ENCODE measurements around the gene GNG13.
"Not testable (repeated sequence)": the region's sequence is repeated elsewhere in the genome, so short reads cannot be mapped to it uniquely, and the experiment has no call there.

GNG13 gene

DNA sequence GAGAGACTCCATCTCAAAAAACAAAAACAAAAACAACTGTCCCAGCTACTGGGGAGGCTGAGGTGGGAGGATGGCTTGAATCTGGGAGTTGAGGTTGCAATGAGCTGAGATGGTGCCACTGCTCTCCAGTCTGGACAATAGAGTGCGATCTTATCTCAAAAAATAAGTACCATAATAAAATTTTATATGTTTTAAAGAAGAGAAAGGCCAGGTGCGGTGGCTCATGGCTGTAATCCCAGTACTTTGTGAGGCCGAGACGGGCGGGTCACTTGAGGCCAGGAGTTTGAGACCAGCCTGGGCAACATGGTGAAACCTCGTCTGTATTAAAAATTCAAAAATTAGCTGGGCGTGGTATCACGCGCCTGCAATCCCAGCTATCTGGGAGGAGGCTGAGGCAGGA, 23.7 kb downstream of the GNG13 start:
- DNase-seq (ENCODE audit: low read depth) = no peak

DNA sequence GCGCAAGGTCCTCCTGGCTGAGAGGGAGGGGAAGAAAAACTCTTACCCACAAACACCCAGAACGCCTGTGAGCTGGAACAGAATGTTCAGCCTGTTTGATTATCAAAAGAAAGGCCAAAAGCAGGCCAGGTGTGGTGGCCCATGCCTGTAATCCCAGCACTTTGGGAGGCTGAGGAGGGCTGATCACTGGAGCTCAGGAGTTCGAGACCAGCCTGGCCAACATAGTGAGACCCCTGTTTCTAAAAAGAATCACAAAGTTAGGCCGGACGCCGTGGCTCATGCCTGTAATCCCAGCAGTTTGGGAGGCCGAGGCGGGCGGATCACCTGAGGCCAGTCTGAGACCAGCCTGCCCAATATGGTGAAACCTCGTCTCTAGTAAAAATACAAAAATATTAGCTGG, 24.2 kb downstream of the GNG13 start:
- DNase-seq (ENCODE audit: low read depth) = not testable (repeated sequence)

DNA sequence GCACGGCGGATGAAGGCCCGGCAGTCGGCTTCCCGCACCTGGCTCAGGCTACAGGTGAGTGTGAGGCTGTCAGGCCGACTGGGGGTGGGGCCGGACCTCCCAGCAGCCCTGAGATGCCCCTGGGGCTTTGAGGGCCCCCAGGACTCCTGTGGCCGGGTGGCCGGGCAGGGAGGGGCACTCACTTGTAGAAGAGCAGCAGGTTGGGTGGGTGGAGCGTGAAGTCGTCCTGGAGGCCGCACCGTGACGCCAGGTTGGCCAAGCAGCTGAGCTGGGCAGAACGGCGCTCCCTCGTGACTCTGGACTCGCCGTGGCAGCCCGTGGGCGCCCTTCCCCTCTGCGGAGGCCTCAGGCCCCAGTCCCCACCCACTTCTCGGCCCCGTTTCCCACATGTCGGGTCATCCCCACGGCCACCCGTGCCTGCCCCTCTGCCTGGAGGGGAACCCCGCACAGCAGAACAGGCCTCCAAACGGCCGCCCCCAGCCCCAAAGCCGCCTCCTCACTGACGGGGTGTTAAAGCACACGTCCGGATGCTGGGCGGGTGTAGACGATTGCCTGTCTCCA, 25.2 kb downstream of the GNG13 start:
- no peak for DNase-seq (ENCODE audit: low read depth)

DNA sequence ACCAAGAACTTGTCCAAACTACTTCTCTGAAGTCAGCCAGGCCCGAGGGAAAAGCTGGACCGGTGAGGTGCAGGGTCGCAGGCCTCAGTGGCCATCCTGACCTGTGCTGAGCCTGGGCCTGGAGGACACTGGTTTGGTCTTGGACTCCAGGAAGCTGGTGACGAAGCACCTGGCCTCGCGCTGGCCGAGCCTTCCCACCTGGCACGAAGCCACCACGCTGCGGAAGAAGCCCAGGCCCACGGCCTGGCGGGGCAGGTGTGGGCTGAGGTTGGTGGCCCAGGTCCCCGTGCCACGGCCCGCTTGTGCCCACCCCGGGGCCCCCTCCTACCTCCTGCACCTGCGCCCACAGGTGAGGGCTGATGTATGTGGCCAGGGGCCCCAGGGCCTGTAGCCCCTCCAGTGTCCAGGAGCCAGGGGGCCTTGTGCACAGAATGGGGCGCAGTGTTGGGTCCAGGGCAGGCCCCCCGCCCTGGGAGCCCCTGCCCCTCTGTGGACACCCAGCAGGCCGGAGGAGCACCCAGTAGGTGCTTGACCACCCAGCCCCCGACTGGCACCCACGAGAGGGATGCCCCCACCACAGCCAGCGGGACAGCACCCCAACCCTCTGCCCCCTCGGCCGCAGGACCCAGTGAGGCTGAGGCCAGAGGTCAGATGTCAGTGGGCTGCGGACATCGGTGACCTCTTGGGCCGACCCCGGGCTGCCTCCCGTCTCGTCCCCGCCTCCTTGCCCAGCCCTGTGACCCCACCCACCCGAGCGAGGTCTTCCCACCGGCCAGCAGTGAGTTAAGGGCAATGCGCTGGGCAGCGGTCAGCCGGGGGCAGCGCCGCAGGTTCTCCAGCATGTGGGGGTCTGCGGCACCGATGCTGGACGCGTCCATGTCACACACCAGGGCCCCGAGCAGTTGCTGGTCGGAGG, 26.2 kb downstream of the GNG13 start:
- no peak for DNase-seq (ENCODE audit: low read depth)

DNA sequence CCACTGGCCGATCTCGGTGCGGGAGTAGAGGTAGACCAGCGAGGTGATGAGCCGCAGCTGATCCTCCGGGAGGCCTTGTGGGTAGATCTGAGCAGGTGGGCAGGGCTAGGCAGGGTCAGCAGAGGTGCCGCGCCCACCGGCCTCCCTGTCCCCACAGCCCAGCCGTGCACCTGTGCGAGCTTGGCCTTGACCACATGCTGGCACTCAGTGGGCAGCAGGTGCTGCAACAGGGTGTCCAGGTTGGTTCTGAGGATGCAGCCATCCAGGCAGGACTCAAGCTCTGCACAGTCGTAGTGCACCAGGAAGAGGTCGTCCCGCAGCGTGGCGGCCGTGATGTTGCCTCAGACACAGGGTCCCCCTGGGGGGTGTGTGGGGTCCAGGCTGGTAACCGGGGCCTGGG, 27.6 kb downstream of the GNG13 start:
- DNase-seq (ENCODE audit: low read depth) = no peak

DNA sequence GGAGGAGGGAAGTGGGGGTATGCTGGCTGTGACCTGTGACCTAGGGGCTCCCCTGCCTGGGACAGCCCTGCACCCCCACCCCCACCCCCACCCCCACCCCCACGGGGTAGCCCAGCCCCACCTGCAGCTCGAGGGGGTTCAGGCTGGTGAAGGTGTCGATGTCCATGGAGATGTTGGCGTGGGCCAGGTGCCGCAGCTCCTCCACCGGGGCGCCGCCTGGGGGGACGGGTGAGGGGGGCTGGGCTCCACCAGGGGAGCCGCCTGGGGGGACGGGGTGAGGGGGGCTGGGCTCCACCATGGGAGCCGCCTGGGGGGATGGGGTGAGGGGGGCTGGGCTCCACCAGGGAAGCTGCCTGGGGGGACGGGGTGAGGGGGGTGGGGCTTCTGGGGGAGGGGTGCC, 30.1 kb downstream of the GNG13 start:
- DNase-seq (ENCODE audit: low read depth) = no peak

DNA sequence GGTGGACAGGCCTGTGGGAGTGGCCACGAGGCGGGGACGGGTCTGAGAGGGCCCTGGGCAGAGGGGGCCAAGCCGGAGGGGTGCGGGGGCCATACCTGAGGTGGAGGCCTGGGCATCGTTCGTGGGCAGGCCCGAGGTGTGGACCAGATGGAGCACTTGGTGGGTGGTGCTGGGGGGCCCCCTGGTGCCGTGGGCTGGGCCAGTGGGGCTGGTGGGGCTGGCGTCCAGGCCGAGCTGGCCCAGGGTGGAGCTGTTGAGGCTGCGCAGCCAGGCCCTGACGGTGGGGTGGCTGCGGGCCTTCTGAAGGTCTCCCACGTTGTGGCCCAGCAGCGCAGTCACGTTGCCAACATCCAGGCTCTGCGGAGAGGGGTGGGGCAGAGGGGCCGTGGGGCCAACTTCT, 30.6 kb downstream of the GNG13 start:
- DNase-seq (ENCODE audit: low read depth) = no peak

DNA sequence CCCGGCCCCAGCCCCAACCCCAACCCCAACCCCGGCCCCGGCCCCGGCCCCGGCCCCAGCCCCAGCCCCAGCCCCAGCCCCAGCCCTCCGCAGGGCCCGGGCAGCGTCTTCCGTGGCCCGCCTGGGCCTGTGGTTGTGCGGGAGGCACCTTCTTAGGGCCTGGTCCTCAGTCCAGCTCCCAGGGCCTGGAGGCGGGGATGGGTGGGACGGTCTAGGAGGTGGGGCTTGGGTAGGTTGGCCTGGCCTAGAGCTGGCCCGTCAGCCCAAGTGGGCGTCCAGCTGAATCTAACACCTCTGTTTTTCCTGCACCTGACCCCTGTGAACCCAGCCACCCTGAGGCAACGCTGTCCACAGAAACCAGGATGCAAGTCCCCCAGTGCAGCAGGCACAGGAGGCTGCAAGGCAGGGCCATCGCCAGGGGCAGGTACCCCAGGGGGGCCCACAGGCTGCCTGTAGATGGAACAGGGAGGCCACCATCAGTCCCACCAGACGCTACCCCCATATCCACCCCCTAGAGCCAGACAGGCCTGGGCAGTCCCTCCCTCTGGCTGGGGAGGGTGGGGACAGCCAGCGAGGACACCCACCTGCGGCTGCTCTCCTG, 31.2 kb downstream of the GNG13 start:
- DNase-seq (ENCODE audit: low read depth) = no peak

DNA sequence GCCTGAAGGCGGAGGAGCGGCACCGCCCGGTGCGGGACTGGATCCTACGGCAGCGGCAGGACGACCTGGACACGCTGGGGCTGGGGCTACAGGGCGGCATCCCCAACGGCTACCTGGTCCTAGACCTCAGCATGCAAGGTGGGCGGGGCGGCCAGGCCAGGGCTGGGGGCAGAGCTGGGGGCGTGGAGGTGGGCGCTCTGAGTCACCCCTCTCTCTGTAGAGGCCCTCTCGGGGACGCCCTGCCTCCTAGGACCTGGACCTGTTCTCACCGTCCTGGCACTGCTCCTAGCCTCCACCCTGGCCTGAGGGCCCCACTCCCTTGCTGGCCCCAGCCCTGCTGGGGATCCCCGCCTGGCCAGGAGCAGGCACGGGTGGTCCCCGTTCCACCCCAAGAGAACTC, 32.1 kb downstream of the GNG13 start:
- DNase-seq (ENCODE audit: low read depth) = no peak

DNA sequence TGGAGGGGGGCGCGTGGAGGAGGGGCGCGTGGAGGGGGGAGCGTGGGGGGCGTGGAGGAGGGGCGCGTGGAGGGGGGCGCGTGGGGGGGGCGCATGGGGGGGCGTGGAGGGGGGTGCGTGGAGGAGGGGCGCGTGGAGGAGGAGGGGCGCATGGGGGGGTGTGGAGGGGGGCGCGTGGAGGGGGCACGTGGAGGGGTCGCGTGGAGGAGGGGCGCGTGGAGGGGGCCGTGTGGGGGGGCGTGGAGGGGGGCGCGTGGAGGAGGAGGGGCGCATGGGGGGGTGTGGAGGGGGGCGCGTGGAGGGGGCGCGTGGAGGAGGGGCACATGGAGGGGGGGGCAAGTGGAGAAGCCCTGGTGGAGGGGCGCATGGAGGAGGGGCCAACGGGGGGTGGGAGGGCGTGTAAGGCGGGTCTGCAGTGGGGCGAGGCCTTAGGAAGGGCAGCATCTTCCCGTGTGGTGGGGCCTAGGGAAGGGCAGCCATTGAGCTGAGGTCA, 32.7 kb downstream of the GNG13 start:
- DNase-seq (ENCODE audit: low read depth) = no peak

DNA sequence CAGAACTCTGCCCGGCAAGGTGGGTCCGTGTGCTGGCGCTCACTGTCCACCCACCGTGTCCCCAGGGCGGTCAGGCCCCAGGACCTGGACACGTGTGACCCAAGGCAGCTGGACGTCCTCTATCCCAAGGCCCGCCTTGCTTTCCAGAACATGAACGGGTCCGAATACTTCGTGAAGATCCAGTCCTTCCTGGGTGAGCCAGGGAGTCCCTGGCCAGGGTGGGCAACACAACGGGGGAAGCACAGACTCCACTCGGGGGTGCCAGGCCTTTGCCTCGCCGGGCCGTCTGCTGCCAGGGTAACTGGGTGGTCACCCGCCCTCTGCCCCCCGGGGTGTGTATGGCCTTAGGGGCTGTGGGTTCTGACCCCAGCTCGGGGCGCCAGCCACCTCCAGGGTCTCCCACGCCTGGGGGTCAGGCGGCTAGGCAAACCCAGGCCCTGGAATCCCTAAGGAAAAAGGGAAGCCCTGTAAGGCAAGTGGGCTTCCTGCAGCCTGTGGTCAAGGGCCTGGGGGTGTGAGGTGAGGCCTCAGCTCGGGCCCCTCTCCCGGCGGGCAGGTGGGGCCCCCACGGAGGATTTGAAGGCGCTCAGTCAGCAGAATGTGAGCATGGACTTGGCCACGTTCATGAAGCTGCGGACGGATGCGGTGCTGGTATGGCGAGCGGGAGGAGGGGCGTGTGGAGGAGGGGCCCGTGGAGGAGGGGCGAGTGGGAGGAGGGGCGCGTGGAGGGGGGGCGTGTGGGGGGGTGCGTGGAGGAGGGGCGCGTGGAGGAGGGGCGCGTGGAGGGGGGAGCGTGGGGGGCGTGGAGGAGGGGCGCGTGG, 33.5 kb downstream of the GNG13 start:
- no peak for DNase-seq (ENCODE audit: low read depth)

DNA sequence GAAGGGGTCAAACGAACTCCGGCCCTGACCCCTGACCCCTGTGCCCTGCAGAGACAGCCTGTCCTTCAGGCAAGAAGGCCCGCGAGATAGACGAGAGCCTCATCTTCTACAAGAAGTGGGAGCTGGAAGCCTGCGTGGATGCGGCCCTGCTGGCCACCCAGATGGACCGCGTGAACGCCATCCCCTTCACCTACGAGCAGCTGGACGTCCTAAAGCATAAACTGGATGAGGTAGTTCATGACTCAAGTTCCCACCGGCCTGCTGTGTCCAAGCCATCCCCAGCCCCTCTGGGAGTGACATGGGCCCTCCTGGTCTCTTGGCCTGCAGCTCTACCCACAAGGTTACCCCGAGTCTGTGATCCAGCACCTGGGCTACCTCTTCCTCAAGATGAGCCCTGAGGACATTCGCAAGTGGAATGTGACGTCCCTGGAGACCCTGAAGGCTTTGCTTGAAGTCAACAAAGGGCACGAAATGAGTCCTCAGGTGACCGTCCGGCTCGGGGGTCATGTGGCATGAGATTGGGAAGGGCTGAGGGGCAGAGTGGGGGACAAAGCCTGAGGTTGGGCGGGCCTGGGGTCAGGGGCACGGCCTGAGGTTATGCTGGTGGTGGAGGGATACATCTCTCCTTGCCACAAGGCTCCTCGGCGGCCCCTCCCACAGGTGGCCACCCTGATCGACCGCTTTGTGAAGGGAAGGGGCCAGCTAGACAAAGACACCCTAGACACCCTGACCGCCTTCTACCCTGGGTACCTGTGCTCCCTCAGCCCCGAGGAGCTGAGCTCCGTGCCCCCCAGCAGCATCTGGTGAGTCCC, 34.3 kb downstream of the GNG13 start:
- no peak for DNase-seq (ENCODE audit: low read depth)

DNA sequence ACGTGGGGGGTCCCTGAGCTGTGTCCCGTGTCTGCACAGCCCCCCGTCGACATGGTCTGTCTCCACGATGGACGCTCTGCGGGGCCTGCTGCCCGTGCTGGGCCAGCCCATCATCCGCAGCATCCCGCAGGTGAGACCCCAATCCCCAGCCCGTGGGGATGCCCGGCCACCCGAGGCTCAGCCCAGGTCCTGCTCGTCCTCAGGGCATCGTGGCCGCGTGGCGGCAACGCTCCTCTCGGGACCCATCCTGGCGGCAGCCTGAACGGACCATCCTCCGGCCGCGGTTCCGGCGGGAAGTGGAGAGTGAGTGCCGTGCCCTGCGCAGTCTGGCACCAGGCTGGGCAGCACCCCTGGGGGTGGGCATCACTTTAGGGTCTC, 35.1 kb downstream of the GNG13 start:
- DNase-seq (ENCODE audit: low read depth) = no peak

DNA sequence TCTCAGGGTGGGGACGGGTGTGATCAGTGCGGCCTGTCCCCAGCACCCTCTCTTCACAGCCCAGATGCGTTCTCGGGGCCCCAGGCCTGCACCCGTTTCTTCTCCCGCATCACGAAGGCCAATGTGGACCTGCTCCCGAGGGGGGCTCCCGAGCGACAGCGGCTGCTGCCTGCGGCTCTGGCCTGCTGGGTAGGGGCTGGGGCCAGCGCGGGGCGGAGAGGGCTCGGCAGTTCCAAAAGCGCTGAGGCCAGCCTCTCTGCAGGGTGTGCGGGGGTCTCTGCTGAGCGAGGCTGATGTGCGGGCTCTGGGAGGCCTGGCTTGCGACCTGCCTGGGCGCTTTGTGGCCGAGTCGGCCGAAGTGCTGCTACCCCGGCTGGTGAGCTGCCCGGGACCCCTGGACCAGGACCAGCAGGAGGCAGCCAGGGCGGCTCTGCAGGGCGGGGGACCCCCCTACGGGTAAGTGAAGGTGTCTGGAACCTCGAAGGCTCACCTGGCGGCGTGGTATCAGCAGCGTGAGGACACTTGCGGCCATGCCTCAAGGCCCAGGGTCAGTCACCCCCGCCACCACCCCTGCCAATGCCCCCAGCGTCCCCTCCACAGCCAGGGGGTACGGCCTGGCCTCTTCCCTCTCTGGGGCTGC, 35.6 kb downstream of the GNG13 start:
- no peak for DNase-seq (ENCODE audit: low read depth)

DNA sequence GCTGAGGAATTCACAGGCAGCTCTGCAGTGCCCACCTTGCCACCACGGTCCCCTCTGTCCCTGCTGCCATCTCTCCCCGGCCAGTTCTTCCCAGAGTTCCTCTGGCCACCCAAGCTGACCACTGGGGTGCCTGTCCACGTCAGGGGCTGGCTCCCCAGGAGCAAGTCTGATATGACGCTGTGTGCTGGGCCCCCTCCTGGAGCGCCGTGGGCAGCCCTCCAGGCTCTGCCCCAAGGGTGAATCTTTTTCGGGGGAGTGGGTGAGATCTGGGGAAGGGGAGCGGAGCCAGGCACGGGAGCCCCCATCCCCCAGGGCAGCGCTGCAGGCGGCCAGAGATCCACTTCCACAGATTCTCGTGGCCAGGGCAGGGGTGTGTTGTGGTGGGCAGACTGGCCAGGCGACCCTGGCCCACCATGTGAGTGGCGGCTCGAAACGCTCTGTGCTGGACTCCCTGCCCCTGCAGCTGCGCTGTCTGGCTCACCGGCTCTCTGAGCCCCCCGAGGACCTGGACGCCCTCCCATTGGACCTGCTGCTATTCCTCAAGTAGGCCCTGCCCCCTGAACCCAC, 36.3 kb downstream of the GNG13 start:
- DNase-seq (ENCODE audit: low read depth) = no peak

DNA sequence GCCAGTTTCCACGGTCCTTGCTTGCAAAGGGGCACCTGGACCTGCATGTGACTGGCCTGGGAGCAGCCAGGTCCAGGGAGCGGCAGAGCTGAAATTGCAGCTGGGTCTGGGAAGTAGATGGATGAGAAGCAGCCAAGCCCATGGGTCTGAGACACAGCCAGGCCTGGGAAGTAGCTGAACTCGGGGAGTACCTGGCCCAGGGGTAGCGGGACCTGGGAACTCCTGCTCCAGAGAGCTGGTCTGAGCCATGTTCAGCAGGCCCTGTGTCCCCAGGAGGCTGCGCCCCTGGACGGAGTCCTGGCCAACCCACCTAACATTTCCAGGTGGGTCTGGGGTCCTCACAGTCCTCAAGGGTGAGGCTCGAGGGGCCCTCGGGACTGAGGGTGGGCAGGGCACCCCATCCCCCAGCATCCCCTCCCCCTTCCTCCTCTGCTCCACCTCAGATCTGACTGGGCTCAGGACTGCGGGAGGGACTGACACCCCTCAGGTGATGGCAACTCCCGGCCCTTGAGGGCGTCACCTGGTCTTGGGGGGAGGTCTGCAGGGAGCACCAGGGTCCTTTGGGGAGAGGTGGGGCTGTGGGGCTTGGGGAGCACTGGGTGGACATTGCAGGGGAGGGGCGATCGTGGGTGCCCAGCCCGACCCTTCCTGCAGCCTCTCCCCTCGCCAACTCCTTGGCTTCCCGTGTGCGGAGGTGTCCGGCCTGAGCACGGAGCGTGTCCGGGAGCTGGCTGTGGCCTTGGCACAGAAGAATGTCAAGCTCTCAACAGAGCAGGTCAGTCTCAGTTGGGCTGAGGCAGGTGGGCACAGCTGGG, 37.0 kb downstream of the GNG13 start:
- DNase-seq (ENCODE audit: low read depth) = no peak

DNA sequence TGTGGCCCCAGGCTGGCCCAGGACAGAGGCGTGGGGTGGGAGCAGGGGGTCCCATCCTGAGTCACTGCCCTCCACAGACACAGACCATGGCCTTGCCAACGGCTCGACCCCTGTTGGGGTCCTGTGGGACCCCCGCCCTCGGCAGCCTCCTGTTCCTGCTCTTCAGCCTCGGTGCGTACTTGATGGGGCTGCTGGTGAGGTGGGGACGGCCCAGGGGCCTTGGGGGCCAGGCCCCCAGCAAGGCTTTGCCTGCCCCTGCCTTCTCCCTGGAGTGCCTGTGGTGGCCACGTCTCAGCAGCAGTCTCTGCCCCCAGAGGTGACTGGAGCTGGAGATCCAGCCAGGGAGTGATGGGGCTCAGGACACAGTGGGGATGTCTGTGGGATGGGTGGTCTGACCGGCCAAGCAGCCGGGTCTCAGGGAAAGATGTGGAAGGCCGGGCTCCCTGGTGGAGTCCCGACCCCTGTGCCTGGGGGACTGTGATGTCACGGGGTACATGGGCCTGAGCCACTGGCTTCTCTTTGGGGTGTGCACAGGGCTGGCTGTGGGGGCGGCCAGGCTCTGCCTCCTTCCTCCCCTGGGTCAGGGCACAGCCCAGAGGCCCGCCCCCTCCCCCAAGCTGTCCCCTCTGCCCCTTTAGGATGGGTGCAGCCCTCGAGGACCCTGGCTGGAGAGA, 37.8 kb downstream of the GNG13 start:
- DNase-seq (ENCODE audit: low read depth) = no peak

DNA sequence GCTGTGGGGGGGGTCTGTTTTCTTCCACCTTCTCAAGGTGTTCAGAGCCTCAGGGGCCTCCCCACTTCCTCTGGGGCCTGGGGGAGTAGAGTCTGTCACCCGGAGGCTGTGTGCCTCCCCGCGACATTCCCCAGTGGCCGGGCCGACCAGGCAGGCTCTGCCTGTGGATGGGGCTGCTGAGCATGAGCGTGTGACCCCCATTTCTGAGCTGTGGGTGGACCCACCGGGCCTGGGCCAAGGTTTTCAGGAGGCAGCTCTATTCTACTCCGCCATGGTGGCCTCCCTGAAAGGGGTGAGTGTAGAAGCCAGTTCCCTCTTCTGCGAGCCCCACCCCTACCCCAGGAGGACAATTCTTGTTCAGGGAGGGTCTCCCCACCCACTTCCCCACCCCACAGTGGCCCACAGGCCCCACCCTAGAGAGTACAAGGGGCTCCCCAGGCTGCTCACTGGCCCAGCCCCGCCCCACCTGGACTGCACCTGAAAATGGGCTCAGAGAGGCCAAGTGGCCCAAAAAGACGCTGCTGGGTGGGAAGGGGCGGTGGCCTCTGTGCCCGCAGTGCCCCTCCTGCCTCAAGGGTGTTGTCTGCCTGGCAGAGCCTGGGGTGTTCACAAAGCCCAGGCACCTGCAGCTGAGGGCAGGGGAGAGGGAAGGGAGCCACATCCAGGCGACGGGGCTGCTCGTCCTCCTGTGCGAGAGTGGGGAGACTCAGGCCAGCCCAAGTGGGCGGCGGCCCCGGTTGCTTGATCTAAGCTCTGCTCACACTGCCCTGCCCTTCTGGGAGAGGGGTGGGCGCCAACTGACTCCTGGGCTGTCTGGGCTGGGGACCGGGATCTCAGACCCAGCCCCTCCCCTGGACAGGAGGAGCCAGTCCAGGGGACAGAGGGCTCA, 38.7 kb downstream of the GNG13 start:
- no peak for DNase-seq (ENCODE audit: low read depth)

Measured in GM04503 (cell line).